Measurements from ENCODE around the gene INHBB. TPM values are rescaled to one million over a fixed set of nuclear protein-coding genes. Genes with fewer than 3 reads are reported as not detected.

Gene INHBB
- total RNA-seq, 4 donors from 2014 or later: 3.1 to 23.8 (median 13.7) TPM

DNA sequence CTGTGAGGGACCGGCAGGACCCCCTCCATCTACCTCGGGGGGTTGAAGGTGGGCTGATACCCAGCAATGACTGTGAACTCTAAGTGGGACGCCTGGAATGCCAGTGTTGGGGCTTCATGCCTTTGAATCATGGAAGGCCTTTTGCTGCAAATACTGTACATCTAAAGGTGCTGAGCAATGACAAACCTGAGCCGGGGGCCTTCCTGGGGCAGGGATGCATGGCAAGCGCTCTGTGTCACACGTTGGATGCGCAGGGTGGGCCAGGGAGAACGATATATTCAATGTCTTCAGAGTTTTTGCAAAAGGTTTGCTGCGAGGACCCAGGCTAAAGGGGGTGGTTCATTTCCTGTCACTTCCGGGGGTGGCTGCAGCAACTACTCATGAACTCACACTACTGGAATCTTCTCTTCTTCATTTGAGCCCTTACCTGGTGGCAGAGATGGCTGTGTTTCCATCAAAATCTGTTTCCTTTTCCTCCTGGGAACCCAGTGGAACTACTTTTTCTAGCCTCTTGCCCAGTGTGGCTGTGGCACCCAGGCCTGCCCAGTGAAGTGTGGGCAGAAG is 24.1 kb upstream of the INHBB start:
- Histone ChIP-seq H3K27me3 (no peaks in the 10 kb centered on the region), H3K4me3 (no peak overlapping the region), H3K27ac (no peak overlapping the region), H3K4me1 (peaks cover 6 to 13% of the 10 kb centered on the region in 2 donors), H3K9me3 (no peaks in the 10 kb centered on the region), H3K36me3 (no peaks in the 10 kb centered on the region)
- intact Hi-C loops (cut with DNase I; ENCODE audit: low total_unique reads): no loop called here
- ATAC-seq (no peak), DNase-seq (no peak)
- TF ChIP-seq, protein P1, sequence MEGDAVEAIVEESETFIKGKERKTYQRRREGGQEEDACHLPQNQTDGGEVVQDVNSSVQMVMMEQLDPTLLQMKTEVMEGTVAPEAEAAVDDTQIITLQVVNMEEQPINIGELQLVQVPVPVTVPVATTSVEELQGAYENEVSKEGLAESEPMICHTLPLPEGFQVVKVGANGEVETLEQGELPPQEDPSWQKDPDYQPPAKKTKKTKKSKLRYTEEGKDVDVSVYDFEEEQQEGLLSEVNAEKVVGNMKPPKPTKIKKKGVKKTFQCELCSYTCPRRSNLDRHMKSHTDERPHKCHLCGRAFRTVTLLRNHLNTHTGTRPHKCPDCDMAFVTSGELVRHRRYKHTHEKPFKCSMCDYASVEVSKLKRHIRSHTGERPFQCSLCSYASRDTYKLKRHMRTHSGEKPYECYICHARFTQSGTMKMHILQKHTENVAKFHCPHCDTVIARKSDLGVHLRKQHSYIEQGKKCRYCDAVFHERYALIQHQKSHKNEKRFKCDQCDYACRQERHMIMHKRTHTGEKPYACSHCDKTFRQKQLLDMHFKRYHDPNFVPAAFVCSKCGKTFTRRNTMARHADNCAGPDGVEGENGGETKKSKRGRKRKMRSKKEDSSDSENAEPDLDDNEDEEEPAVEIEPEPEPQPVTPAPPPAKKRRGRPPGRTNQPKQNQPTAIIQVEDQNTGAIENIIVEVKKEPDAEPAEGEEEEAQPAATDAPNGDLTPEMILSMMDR (IDR thresholded peaks at IDR 0.05 in 4 of 5, conservative IDR thresholded peaks at IDR 0.05 in 1 of 5): no peak
- no peak for TF ChIP-seq POLR2A (IDR thresholded peaks at IDR 0.05)
- in situ Hi-C loops (cut with MboI; ENCODE audit: low sequenced_read_pairs in 4 of 4): loop anchor here in 1 of 4 donors (25.0 kb wide), 1 partner anchor 210 kb away; no protein-coding TSS in a partner anchor

DNA sequence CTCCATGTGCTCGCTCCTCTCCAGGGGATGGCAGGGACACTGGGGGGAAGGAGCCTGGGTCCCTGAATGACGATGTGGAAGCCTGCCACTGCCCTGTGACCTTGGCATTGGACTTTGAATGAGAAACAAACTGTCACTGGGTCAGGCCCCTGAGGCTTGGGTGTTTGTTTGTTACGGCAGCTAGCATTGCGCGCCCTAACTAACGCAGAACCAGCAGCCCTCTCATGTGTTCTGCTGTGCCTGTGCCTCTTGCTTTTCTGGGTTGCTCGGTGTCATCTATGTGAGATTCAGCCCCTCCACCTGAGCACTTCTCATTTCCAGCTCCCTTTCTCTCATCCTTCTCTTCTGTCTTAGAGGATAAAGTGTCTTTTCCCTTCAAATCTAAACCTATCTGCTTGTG is 23.6 kb upstream of the INHBB start:
- in situ Hi-C loops (cut with MboI; ENCODE audit: low sequenced_read_pairs in 4 of 4) (loop anchor here in 1 of 4 donors (25.0 kb wide), 1 partner anchor 210 kb away; no protein-coding TSS in a partner anchor), intact Hi-C loops (cut with DNase I; ENCODE audit: low total_unique reads) (no loop called here)

GRCh38 chr2:120323214-120323613 is 22.7 kb upstream of the INHBB start:
- peak; percentile 61 to 76 for DNase-seq
- H3K27me3 ChIP-seq: no peaks in the 10 kb centered on the region
- intact Hi-C loops (cut with DNase I; ENCODE audit: low total_unique reads) (no loop called here), in situ Hi-C loops (cut with MboI; ENCODE audit: low sequenced_read_pairs in 4 of 4) (loop anchor here in 1 of 4 donors (25.0 kb wide), 1 partner anchor 211 kb away; no protein-coding TSS in a partner anchor)
- no peak overlapping the region for H3K4me3 ChIP-seq
- no peaks in the 10 kb centered on the region for H3K9me3 ChIP-seq
- TF ChIP-seq, protein P1 (IDR thresholded peaks at IDR 0.05 in 4 of 5, conservative IDR thresholded peaks at IDR 0.05 in 1 of 5): no peak
- H3K4me1 ChIP-seq: peaks cover 6 to 13% of the 10 kb centered on the region in 2 donors
- ATAC-seq: peak; percentile 75 to 89
- H3K27ac ChIP-seq: peak overlapping the region in 3 of 4 donors; percentile 21 to 45 (median 42)
- H3K36me3 ChIP-seq: no peaks in the 10 kb centered on the region

More for the DNA sequence above, 23.6 kb upstream of the INHBB start:
- Histone ChIP-seq H3K27ac (no peak overlapping the region), H3K9me3 (no peaks in the 10 kb centered on the region), H3K4me3 (no peak overlapping the region), H3K36me3 (no peaks in the 10 kb centered on the region), H3K4me1 (peaks cover 6 to 13% of the 10 kb centered on the region in 2 donors), H3K27me3 (no peaks in the 10 kb centered on the region)
- ATAC-seq: no peak
- DNase-seq: no peak
- no peak for TF ChIP-seq POLR2A (IDR thresholded peaks at IDR 0.05)
- TF ChIP-seq, protein P1 (IDR thresholded peaks at IDR 0.05 in 4 of 5, conservative IDR thresholded peaks at IDR 0.05 in 1 of 5): no peak

DNA sequence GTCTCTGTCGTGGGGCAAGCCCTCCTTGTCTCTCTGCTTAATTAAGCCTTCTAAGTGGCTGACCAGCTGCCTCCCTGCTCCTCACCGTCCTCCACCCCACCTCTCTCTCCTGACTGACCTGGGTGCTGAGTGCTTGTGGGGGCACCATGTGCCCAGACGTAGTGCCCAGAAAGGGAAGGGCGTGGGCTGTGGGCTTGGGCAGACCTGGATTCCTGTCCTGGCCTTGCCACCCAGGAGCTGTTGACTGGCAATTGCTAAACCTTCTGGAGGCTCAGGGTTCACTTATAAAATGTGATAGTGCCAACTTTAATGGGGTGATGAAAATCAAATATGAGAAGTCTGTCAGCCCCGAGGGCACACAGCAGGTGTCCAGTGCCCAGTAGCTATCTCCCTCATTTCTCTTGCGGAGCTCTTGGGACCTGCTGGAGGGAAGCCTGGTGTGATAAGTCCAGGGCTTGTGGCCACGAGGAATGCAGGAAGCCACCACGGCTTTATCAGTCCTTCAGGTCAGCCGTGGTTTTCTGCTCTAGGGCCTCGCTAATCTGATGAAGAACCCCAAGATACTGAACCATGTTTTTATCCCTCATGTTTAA is 22.0 kb upstream of the INHBB start:
- TF ChIP-seq, protein P1 (IDR thresholded peaks at IDR 0.05 in 4 of 5, conservative IDR thresholded peaks at IDR 0.05 in 1 of 5): no peak
- TF ChIP-seq POLR2A (IDR thresholded peaks at IDR 0.05): no peak
- Histone ChIP-seq H3K4me3 (no peak overlapping the region), H3K36me3 (no peaks in the 10 kb centered on the region), H3K9me3 (no peaks in the 10 kb centered on the region), H3K4me1 (peaks cover 6 to 13% of the 10 kb centered on the region in 2 donors), H3K27me3 (no peaks in the 10 kb centered on the region), H3K27ac (peak overlapping the region in 1 of 4 donors; percentile 21)
- no peak for ATAC-seq
- in situ Hi-C loops (cut with MboI; ENCODE audit: low sequenced_read_pairs in 4 of 4): loop anchor here in 1 of 4 donors (25.0 kb wide), 1 partner anchor 212 kb away; no protein-coding TSS in a partner anchor
- intact Hi-C loops (cut with DNase I; ENCODE audit: low total_unique reads): no loop called here
- no peak for DNase-seq

All from gastrocnemius medialis (tissue), 4 donors.